Osteocyte (in vitro differentiated cells): ENCODE measurements around the gene AGTR1. TPM values are rescaled to one million over a fixed set of nuclear protein-coding genes. Genes with fewer than 3 reads are reported as not detected.

Source experiments
- DNase-seq: peaks from one replicate; pipeline ENCODE4 v3.0.0; 2021; ENCODE audit warnings: mixed read lengths; ENCODE audit not compliant: unreplicated experiment; ENCODE audit errors: extremely low spot score
- H3K27ac Mint-ChIP-seq: one replicate; pipeline ENCODE4 v1.8.0; 2021; ENCODE audit warnings: mild to moderate bottlenecking, mixed read lengths; ENCODE audit not compliant: unreplicated experiment
- H3K27me3 Mint-ChIP-seq: one replicate; pipeline ENCODE4 v1.8.0; 2021; ENCODE audit warnings: mixed read lengths; ENCODE audit not compliant: unreplicated experiment
- H3K36me3 Mint-ChIP-seq: one replicate; pipeline ENCODE4 v1.8.0; 2021; ENCODE audit warnings: mixed read lengths; ENCODE audit not compliant: unreplicated experiment
- H3K4me1 Mint-ChIP-seq: one replicate; pipeline ENCODE4 v1.8.0; 2021; ENCODE audit warnings: mixed read lengths; ENCODE audit not compliant: unreplicated experiment
- H3K4me3 Mint-ChIP-seq: one replicate; pipeline ENCODE4 v1.8.0; 2021; ENCODE audit warnings: mild to moderate bottlenecking, moderate library complexity, mixed read lengths; ENCODE audit not compliant: unreplicated experiment
- H3K9me3 Mint-ChIP-seq: one replicate; pipeline ENCODE4 v1.8.0; 2021; ENCODE audit warnings: mixed read lengths; ENCODE audit not compliant: unreplicated experiment
- CTCF ChIP-seq: fragments of 200-600 bp; sonication (generic); IDR thresholded peaks from 2 replicates; pipeline ENCODE4 v1.5.0; 2021; ENCODE audit warnings: antibody characterized with exemption, mild to moderate bottlenecking, moderate library complexity
- total RNA-seq: library from RNA; stranded (reverse); gene quantifications from 2 replicates; pipeline ENCODE4 v1.2.1, GENCODE V29; 2021

AGTR1 gene
- total RNA-seq, 1 donor from 2014 or later, result 2.0 TPM

- TF ChIP-seq CTCF, result peak; percentile 72
- no peak for DNase-seq
- H3K36me3 Mint-ChIP-seq, result no peaks in the 10 kb centered on the region
- H3K27ac Mint-ChIP-seq, result no peak overlapping the region
- H3K9me3 Mint-ChIP-seq, result no peaks in the 10 kb centered on the region
- H3K4me1 Mint-ChIP-seq, result peaks cover 10% of the 10 kb centered on the region
- H3K4me3 Mint-ChIP-seq, result no peak overlapping the region
- H3K27me3 Mint-ChIP-seq, result no peaks in the 10 kb centered on the region
Observed at GRCh38 chr3:148718982-148719862, 21.5 kb downstream of the AGTR1 start.

GRCh38 chr3:148720873-148721272, 23.2 kb downstream of the AGTR1 start:
- Mint-ChIP-seq H3K27me3 (no peaks in the 10 kb centered on the region), H3K9me3 (no peaks in the 10 kb centered on the region), H3K36me3 (no peaks in the 10 kb centered on the region), H3K27ac (no peak overlapping the region), H3K4me1 (peaks cover 10% of the 10 kb centered on the region), H3K4me3 (no peak overlapping the region)
- no peak for DNase-seq
- no peak for TF ChIP-seq CTCF

GRCh38 chr3:148723631-148724030, 25.9 kb downstream of the AGTR1 start:
- H3K4me3 Mint-ChIP-seq, result no peak overlapping the region
- no peak overlapping the region for H3K27ac Mint-ChIP-seq
- no peak for TF ChIP-seq CTCF
- no peaks in the 10 kb centered on the region for H3K27me3 Mint-ChIP-seq
- peaks cover 11% of the 10 kb centered on the region for H3K4me1 Mint-ChIP-seq
- DNase-seq, result no peak
- H3K36me3 Mint-ChIP-seq, result no peaks in the 10 kb centered on the region
- H3K9me3 Mint-ChIP-seq, result no peaks in the 10 kb centered on the region

- H3K27me3 Mint-ChIP-seq, result no peaks in the 10 kb centered on the region
- no peaks in the 10 kb centered on the region for H3K9me3 Mint-ChIP-seq
- no peak overlapping the region for H3K4me3 Mint-ChIP-seq
- DNase-seq, result no peak
- TF ChIP-seq CTCF, result peak; percentile 70
- peaks cover 8% of the 10 kb centered on the region for H3K4me1 Mint-ChIP-seq
- H3K36me3 Mint-ChIP-seq, result no peaks in the 10 kb centered on the region
- H3K27ac Mint-ChIP-seq, result no peak overlapping the region
Observed at GRCh38 chr3:148727231-148727630, 29.5 kb downstream of the AGTR1 start.

GRCh38 chr3:148728753-148729152, 31.1 kb downstream of the AGTR1 start:
- Mint-ChIP-seq H3K9me3 (no peaks in the 10 kb centered on the region), H3K4me1 (peaks cover 3% of the 10 kb centered on the region), H3K27ac (no peak overlapping the region), H3K27me3 (no peaks in the 10 kb centered on the region), H3K36me3 (no peaks in the 10 kb centered on the region), H3K4me3 (no peak overlapping the region)
- no peak for DNase-seq
- no peak for TF ChIP-seq CTCF
